H1 (cell line): ENCODE results near the gene OGG1.

Source experiments
- CBX8 ChIP-seq: fragments of 300-800, 300-1000 bp; sonication (generic); IDR thresholded peaks from 2 replicates; pipeline ENCODE4 v1.7.1; 2016; ENCODE audit warnings: low read depth, low read length, borderline replicate concordance
- CHD2 ChIP-seq: IDR thresholded peaks from 2 replicates; pipeline ENCODE4 v1.6.1; 2012; ENCODE audit warnings: low read length, improper control_type of control experiment
- CREB1 ChIP-seq: IDR thresholded peaks from 2 replicates; pipeline ENCODE4 v1.6.1; 2012; ENCODE audit warnings: inconsistent platforms
- EP300 ChIP-seq, 2 experiments: IDR thresholded peaks; 1 replicate in 1 of 2; 2 replicates in 1 of 2; pipeline ENCODE4 v1.6.1; 2011 to 2012; ENCODE audit warnings: low read depth in 2 of 2, low read length in 2 of 2, mild to moderate bottlenecking in 2 of 2, borderline replicate concordance in 1 of 2, inconsistent platforms in 1 of 2, moderate library complexity in 1 of 2
- GABPA ChIP-seq: IDR thresholded peaks from 2 replicates; pipeline ENCODE4 v1.6.1; 2011; ENCODE audit warnings: mild to moderate bottlenecking, low read length, moderate library complexity, borderline replicate concordance; ENCODE audit not compliant: insufficient read depth
- JUN ChIP-seq: IDR thresholded peaks from 2 replicates; pipeline ENCODE4 v1.6.1; 2011; ENCODE audit warnings: low read depth, mild to moderate bottlenecking, improper control_type of control experiment, low read length
- JUND ChIP-seq: IDR thresholded peaks from 2 replicates; pipeline ENCODE4 v1.6.1; 2011; ENCODE audit warnings: mild to moderate bottlenecking, improper control_type of control experiment, low read length
- POLR2AphosphoS5 ChIP-seq: IDR thresholded peaks from 2 replicates; pipeline ENCODE4 v1.6.1; 2011; ENCODE audit warnings: low read depth, low read length
- RXRA ChIP-seq: IDR thresholded peaks from 2 replicates; pipeline ENCODE4 v1.6.1; 2011; ENCODE audit warnings: low read depth, mild to moderate bottlenecking, low read length, moderate library complexity; ENCODE audit not compliant: insufficient read depth
- SIN3A ChIP-seq, 2 experiments: IDR thresholded peaks in 1 of 2; conservative IDR thresholded peaks in 1 of 2; 2 replicates each; pipeline ENCODE4 v1.6.1; 2011 to 2012; ENCODE audit warnings: low read length in 2 of 2, improper control_type of control experiment in 1 of 2, low read depth in 1 of 2, mild to moderate bottlenecking in 1 of 2
- SRF ChIP-seq: IDR thresholded peaks from 2 replicates; pipeline ENCODE4 v1.6.1; 2011; ENCODE audit warnings: mild to moderate bottlenecking, low read depth, low read length, moderate library complexity
- TEAD4 ChIP-seq: IDR thresholded peaks from 2 replicates; pipeline ENCODE4 v1.6.1; 2012; ENCODE audit warnings: low read depth, low read length, inconsistent platforms, mixed read lengths
- TF ChIP-seq, protein P1 (sequence below), 3 experiments: IDR thresholded peaks; 1 replicate in 2 of 3; 2 replicates in 1 of 3; pipeline versions ENCODE4 v1.5.1 to v1.6.1; 2011; ENCODE audit warnings: low read length in 3 of 3, mild to moderate bottlenecking in 3 of 3, inconsistent platforms in 2 of 3, low read depth in 1 of 3, moderate library complexity in 1 of 3; ENCODE audit not compliant: insufficient read depth in 1 of 3; ENCODE audit errors: control extremely low read depth in 1 of 3

DNA sequence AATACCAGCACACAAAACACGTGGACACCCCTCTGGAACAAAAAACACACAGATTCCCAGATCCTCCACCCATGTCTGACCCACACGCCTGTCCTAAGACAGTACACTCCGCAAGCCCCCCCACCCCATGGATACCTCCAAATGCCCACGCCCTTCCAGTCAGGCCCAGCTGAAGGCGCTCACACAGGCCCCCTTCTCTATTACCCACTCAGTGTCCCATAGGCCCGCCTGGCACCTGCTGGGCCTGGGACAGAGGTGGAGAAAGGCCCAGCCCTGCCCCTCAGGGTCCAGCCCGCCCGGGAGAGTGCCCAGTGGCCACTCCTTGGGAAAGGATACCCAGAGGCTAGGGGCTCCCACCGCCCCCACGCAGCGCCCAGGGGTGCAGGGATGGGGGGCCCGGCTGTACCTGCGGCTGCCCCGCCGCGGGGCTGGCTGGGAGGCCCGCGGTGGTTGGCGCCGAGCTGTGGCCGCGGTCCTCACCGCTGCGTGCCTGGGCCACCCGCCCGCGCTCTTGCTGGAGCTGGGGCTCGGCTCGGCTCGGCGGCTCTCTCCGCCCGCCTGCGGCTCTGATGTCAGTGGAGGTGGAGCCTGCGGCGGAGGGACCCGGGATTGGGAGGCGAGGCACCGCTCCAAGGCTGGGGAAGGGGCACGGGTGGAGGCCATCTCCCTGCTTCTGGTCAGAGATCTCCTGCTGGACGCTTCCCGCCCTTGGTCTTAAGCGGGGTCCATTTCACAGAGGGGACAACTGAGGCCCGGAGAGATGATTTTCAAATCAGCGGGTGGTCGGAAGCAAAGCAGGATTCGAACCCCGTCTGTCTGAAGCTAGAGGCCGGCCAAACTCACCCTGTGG, 19.9 kb downstream of the OGG1 start, which contains the start of gene CAMK1:
- no peak for TF ChIP-seq SIN3A (conservative IDR thresholded peaks at IDR 0.05 in 1 of 2, IDR thresholded peaks at IDR 0.05 in 1 of 2; ENCODE audit: low read depth in 1 of 2, low read length in 2 of 2)
- TF ChIP-seq, protein P1, sequence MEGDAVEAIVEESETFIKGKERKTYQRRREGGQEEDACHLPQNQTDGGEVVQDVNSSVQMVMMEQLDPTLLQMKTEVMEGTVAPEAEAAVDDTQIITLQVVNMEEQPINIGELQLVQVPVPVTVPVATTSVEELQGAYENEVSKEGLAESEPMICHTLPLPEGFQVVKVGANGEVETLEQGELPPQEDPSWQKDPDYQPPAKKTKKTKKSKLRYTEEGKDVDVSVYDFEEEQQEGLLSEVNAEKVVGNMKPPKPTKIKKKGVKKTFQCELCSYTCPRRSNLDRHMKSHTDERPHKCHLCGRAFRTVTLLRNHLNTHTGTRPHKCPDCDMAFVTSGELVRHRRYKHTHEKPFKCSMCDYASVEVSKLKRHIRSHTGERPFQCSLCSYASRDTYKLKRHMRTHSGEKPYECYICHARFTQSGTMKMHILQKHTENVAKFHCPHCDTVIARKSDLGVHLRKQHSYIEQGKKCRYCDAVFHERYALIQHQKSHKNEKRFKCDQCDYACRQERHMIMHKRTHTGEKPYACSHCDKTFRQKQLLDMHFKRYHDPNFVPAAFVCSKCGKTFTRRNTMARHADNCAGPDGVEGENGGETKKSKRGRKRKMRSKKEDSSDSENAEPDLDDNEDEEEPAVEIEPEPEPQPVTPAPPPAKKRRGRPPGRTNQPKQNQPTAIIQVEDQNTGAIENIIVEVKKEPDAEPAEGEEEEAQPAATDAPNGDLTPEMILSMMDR (IDR thresholded peaks at IDR 0.05; ENCODE audit: control extremely low read depth in 1 of 3, insufficient read depth in 1 of 3, low read depth in 1 of 3, low read length in 3 of 3) = no peak
- TF ChIP-seq EP300 (IDR thresholded peaks at IDR 0.05; ENCODE audit: borderline replicate concordance in 1 of 2, low read depth in 2 of 2, low read length in 2 of 2) = no peak
- no peak; the same call in 1 of the 2 replicates for TF ChIP-seq POLR2AphosphoS5
- no peak for TF ChIP-seq TEAD4
- TF ChIP-seq RXRA = no peak
- no peak for TF ChIP-seq CBX8
- TF ChIP-seq JUND = no peak
- TF ChIP-seq SRF = no peak
- no peak for TF ChIP-seq GABPA
- TF ChIP-seq CREB1 = no peak
- no peak for TF ChIP-seq CHD2
- TF ChIP-seq JUN = no peak
